Measurements from ENCODE around the gene ALKBH6.

- TF ChIP-seq CTCF (IDR thresholded peaks at IDR 0.05; ENCODE audit: poor library complexity), result peak; percentile 54
- TF ChIP-seq EZH2 (IDR thresholded peaks at IDR 0.05; ENCODE audit: borderline replicate concordance), result no peak
- TF ChIP-seq EZH2phosphoT487 (IDR thresholded peaks at IDR 0.05; ENCODE audit: low read depth, severe bottlenecking, unreplicated experiment), result no peak
These were observed 46.4 kb upstream of the ALKBH6 start for GRCh38 chr19:36060430-36060829.
